Gastroesophageal sphincter (tissue), 4 donors: ENCODE results near the gene KNDC1. TPM values are rescaled to one million over a fixed set of nuclear protein-coding genes. Genes with fewer than 3 reads are reported as not detected.

Experiments used
- ATAC-seq: fragments of 150-250 bp; one replicate; pipeline ENCODE4 v1.9.1; 2016; ENCODE audit warnings: mild to moderate bottlenecking, moderate library complexity
- H3K27ac ChIP-seq, 4 donors: fragments of 200-600 bp; sonication (generic) in 3 of 4; 1 replicate in 3 of 4; 2 replicates in 1 of 4; pipeline ENCODE4 v1.5.1; 2016 to 2019
- H3K27me3 ChIP-seq: fragments of 200-600 bp; sonication (generic); one replicate; pipeline ENCODE4 v1.5.1; 2019
- H3K36me3 ChIP-seq, 2 donors: fragments of 200-600 bp; sonication (generic); one replicate each; pipeline ENCODE4 v1.5.1; 2019; ENCODE audit warnings: control low read depth in 1 of 2
- H3K4me1 ChIP-seq, 3 donors: fragments of 200-600 bp; sonication (generic); 1 replicate in 2 of 3; 2 replicates in 1 of 3; pipeline ENCODE4 v1.5.1; 2016 to 2019; ENCODE audit warnings: control low read depth in 2 of 3
- H3K4me3 ChIP-seq, 2 donors: fragments of 200-600 bp; sonication (generic); one replicate each; pipeline ENCODE4 v1.5.1; 2019; ENCODE audit warnings: mild to moderate bottlenecking in 1 of 2, moderate library complexity in 1 of 2
- H3K9me3 ChIP-seq, 3 donors: fragments of 200-600 bp; sonication (generic); one replicate each; pipeline ENCODE4 v1.5.1; 2017 to 2019; ENCODE audit warnings: control low read depth in 2 of 3
- CTCF ChIP-seq, 4 experiments: fragments of 200-600 bp in 2 of 4; fragments of 450-650 bp in 2 of 4; sonication (generic) in 1 of 4; IDR thresholded peaks; one replicate each; pipeline ENCODE4 v1.5.1; 2017 to 2019; ENCODE audit warnings: antibody characterized with exemption in 4 of 4, mild to moderate bottlenecking in 2 of 4, moderate library complexity in 2 of 4
- EP300 ChIP-seq: sonication (generic); formaldehyde crosslinking; IDR thresholded peaks from one replicate; pipeline ENCODE4 v1.6.1; 2017; ENCODE audit warnings: antibody characterized with exemption, mild to moderate bottlenecking
- POLR2A ChIP-seq, 2 donors: fragments of 450-650 bp; IDR thresholded peaks; one replicate each; pipeline ENCODE4 v1.6.1; 2017; ENCODE audit warnings: antibody characterized with exemption in 2 of 2, mild to moderate bottlenecking in 2 of 2, moderate library complexity in 1 of 2
- POLR2AphosphoS5 ChIP-seq: sonication (generic); formaldehyde crosslinking; IDR thresholded peaks from one replicate; pipeline ENCODE4 v1.6.1; 2017; ENCODE audit warnings: antibody characterized with exemption
- WGBS, 2 donors: methylation state at CpG; one replicate each; pipeline ENCODE4 v1.1.5; 2018; ENCODE audit warnings: low coverage in 1 of 2; 5-methylcytosine and 5-hydroxymethylcytosine counted together
- total RNA-seq, 4 donors: library from RNA; depleted of rRNA; stranded (reverse); fragments of >200 nt; gene quantifications; one replicate each; pipeline ENCODE4 v1.1.0, GENCODE V29; 2016

KNDC1 gene
- total RNA-seq, 4 donors from 2014 or later: 0.62 to 3.4 (median 0.98) TPM

- H3K9me3 ChIP-seq: peaks cover 0 to 18% (median 0%) of the 10 kb centered on the region in 3 donors
- 20 to 100% methylated on average over 1 to 2 of the region's 12 CpGs for WGBS, 2 donors
- TF ChIP-seq POLR2A (IDR thresholded peaks at IDR 0.05) (no peak), POLR2AphosphoS5 (no peak), EP300 (no peak)
- ATAC-seq: no peak
- H3K4me3 ChIP-seq: no peak overlapping the region
- no peak overlapping the region for H3K27ac ChIP-seq
- H3K4me1 ChIP-seq: no peaks in the 10 kb centered on the region
- no peaks in the 10 kb centered on the region for H3K36me3 ChIP-seq
- H3K27me3 ChIP-seq: peaks cover 48% of the 10 kb centered on the region
These were observed 46.2 kb upstream of the KNDC1 start for GRCh38 chr10:133113847-133114246.

- Histone ChIP-seq H3K4me3 (no peak overlapping the region), H3K9me3 (peaks cover 0 to 18% (median 0%) of the 10 kb centered on the region in 3 donors), H3K4me1 (no peaks in the 10 kb centered on the region), H3K36me3 (no peaks in the 10 kb centered on the region), H3K27ac (no peak overlapping the region), H3K27me3 (peaks cover 44% of the 10 kb centered on the region)
- TF ChIP-seq POLR2A (IDR thresholded peaks at IDR 0.05) (no peak), POLR2AphosphoS5 (no peak), CTCF (IDR thresholded peaks at IDR 0.05) (no peak), EP300 (no peak)
- no peak for ATAC-seq
- 67% methylated on average over 2 of the region's 18 CpGs; no CpG with 5 or more reads in 1 of the 2 donors for WGBS, 2 donors
These were observed 45.8 kb upstream of the KNDC1 start for GRCh38 chr10:133114251-133114650.

GRCh38 chr10:133114726-133115452, 45.1 kb upstream of the KNDC1 start:
- peaks cover 0 to 18% (median 0%) of the 10 kb centered on the region in 3 donors for H3K9me3 ChIP-seq
- no peak for ATAC-seq
- H3K4me1 ChIP-seq: no peaks in the 10 kb centered on the region
- no peaks in the 10 kb centered on the region for H3K36me3 ChIP-seq
- no peak for TF ChIP-seq EP300
- TF ChIP-seq POLR2AphosphoS5: no peak
- TF ChIP-seq POLR2A (IDR thresholded peaks at IDR 0.05): no peak
- TF ChIP-seq CTCF (IDR thresholded peaks at IDR 0.05): no peak
- WGBS, 2 donors: 70 to 80% methylated on average over 1 to 10 of the region's 33 CpGs
- H3K27me3 ChIP-seq: peaks cover 41% of the 10 kb centered on the region
- H3K4me3 ChIP-seq: no peak overlapping the region
- H3K27ac ChIP-seq: no peak overlapping the region

- no peak for TF ChIP-seq CTCF (IDR thresholded peaks at IDR 0.05)
- TF ChIP-seq POLR2A (IDR thresholded peaks at IDR 0.05): no peak
- no peak for TF ChIP-seq EP300
- TF ChIP-seq POLR2AphosphoS5: no peak
- no peak overlapping the region for H3K27ac ChIP-seq
- no peaks in the 10 kb centered on the region for H3K4me1 ChIP-seq
- H3K4me3 ChIP-seq: no peak overlapping the region
- H3K36me3 ChIP-seq: no peaks in the 10 kb centered on the region
- peaks cover 36% of the 10 kb centered on the region for H3K27me3 ChIP-seq
- ATAC-seq: no peak
- peaks cover 0 to 23% (median 0%) of the 10 kb centered on the region in 3 donors for H3K9me3 ChIP-seq
- 90% methylated on average over 4 of the region's 13 CpGs; no CpG with 5 or more reads in 1 of the 2 donors for WGBS, 2 donors
These were observed 44.6 kb upstream of the KNDC1 start for GRCh38 chr10:133115453-133115842.

- TF ChIP-seq EP300 (no peak), POLR2A (IDR thresholded peaks at IDR 0.05) (no peak), POLR2AphosphoS5 (no peak), CTCF (IDR thresholded peaks at IDR 0.05) (no peak)
- H3K4me3 ChIP-seq: no peak overlapping the region
- H3K36me3 ChIP-seq: no peaks in the 10 kb centered on the region
- peaks cover 32% of the 10 kb centered on the region for H3K27me3 ChIP-seq
- H3K27ac ChIP-seq: no peak overlapping the region
- 0 to 76% methylated on average over 1 to 5 of the region's 17 CpGs for WGBS, 2 donors
- H3K4me1 ChIP-seq: no peaks in the 10 kb centered on the region
- no peak for ATAC-seq
- peaks cover 0 to 25% (median 0%) of the 10 kb centered on the region in 3 donors for H3K9me3 ChIP-seq
These were observed 44.0 kb upstream of the KNDC1 start for GRCh38 chr10:133115976-133116375.
